ENCODE data around the gene GPR158.

GPR158 gene

DNA sequence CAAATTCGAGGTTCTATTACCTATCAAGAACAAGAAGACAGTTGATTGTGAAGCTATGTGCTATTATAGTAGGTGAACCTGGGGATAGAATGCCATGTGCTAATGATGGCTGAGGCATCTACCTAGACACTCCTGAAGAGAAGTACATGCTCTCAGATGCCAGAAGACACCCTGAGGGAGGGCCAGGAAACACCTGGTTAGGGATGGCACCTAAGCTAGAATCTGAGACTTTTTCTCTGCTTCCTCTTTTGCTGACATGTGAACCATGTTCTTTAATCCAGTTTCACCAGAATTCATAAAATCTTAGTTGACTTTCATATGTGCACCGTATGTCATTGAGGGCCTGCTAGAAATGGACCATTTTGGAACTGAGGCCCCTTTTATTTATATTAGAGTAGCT lies 242.8 kb downstream of the GPR158 start (continued):
- TF ChIP-seq TSHZ2 (CRISPR knock-in tag; IDR thresholded peaks at IDR 0.05): no peak

DNA sequence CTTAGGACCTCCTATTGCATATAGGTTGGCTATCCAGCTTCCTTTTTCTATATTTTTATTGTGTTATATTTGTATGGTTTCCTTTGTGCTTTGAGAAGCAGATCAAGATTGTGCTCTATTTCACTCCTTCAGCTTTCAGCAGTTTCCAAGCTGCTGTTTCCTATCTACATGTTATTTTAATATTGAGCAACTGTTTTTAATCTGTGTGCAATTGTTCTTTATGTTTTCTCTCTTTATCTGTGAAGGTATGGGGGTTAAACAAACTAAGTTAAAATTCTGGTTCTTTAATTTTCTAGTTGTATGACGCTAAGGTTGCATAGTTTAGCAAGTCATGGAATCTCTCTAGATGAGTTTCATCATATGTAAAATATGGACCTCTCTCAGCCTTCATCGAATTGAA lies 251.0 kb downstream of the GPR158 start:
- TF ChIP-seq ZNF70 (CRISPR knock-in tag; IDR thresholded peaks at IDR 0.05) (no peak), ZNF565 (CRISPR knock-in tag; conservative IDR thresholded peaks at IDR 0.05; ENCODE audit: low read depth) (no peak), TCF4 (CRISPR knock-in tag; IDR thresholded peaks at IDR 0.05; ENCODE audit: borderline replicate concordance) (no peak), OSR1 (CRISPR knock-in tag; IDR thresholded peaks at IDR 0.05) (no peak), CSDC2 (CRISPR knock-in tag; IDR thresholded peaks at IDR 0.05) (no peak), BACH2 (CRISPR knock-in tag; IDR thresholded peaks at IDR 0.05; ENCODE audit: borderline replicate concordance) (no peak), RARB (CRISPR knock-in tag; IDR thresholded peaks at IDR 0.05) (no peak), SNAI2 (CRISPR knock-in tag; IDR thresholded peaks at IDR 0.05) (no peak), ARNTL (CRISPR knock-in tag; IDR thresholded peaks at IDR 0.05; ENCODE audit: borderline replicate concordance, low read depth) (no peak), ZC3H10 (CRISPR knock-in tag; IDR thresholded peaks at IDR 0.05) (no peak), ZFP30 (CRISPR knock-in tag; IDR thresholded peaks at IDR 0.05) (no peak), PPARA (CRISPR knock-in tag; IDR thresholded peaks at IDR 0.05; ENCODE audit: borderline replicate concordance) (no peak), TOX (CRISPR knock-in tag; IDR thresholded peaks at IDR 0.05; ENCODE audit: borderline replicate concordance) (no peak), TSHZ2 (CRISPR knock-in tag; IDR thresholded peaks at IDR 0.05) (no peak), ZFP3 (CRISPR knock-in tag; IDR thresholded peaks at IDR 0.05) (no peak)
- TF ChIP-seq, protein P1, sequence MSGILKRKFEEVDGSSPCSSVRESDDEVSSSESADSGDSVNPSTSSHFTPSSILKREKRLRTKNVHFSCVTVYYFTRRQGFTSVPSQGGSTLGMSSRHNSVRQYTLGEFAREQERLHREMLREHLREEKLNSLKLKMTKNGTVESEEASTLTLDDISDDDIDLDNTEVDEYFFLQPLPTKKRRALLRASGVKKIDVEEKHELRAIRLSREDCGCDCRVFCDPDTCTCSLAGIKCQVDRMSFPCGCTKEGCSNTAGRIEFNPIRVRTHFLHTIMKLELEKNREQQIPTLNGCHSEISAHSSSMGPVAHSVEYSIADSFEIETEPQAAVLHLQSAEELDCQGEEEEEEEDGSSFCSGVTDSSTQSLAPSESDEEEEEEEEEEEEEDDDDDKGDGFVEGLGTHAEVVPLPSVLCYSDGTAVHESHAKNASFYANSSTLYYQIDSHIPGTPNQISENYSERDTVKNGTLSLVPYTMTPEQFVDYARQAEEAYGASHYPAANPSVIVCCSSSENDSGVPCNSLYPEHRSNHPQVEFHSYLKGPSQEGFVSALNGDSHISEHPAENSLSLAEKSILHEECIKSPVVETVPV (CRISPR knock-in tag; IDR thresholded peaks at IDR 0.05): no peak
- TF ChIP-seq, protein P2, sequence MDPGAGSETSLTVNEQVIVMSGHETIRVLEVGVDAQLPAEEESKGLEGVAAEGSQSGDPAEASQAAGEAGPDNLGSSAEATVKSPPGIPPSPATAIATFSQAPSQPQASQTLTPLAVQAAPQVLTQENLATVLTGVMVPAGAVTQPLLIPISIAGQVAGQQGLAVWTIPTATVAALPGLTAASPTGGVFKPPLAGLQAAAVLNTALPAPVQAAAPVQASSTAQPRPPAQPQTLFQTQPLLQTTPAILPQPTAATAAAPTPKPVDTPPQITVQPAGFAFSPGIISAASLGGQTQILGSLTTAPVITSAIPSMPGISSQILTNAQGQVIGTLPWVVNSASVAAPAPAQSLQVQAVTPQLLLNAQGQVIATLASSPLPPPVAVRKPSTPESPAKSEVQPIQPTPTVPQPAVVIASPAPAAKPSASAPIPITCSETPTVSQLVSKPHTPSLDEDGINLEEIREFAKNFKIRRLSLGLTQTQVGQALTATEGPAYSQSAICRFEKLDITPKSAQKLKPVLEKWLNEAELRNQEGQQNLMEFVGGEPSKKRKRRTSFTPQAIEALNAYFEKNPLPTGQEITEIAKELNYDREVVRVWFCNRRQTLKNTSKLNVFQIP (CRISPR knock-in tag; IDR thresholded peaks at IDR 0.05; ENCODE audit: borderline replicate concordance, low read depth): no peak
- TF ChIP-seq, protein P3, sequence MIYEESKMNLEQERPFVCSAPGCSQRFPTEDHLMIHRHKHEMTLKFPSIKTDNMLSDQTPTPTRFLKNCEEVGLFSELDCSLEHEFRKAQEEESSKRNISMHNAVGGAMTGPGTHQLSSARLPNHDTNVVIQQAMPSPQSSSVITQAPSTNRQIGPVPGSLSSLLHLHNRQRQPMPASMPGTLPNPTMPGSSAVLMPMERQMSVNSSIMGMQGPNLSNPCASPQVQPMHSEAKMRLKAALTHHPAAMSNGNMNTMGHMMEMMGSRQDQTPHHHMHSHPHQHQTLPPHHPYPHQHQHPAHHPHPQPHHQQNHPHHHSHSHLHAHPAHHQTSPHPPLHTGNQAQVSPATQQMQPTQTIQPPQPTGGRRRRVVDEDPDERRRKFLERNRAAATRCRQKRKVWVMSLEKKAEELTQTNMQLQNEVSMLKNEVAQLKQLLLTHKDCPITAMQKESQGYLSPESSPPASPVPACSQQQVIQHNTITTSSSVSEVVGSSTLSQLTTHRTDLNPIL (CRISPR knock-in tag; IDR thresholded peaks at IDR 0.05; ENCODE audit: low read depth): no peak

DNA sequence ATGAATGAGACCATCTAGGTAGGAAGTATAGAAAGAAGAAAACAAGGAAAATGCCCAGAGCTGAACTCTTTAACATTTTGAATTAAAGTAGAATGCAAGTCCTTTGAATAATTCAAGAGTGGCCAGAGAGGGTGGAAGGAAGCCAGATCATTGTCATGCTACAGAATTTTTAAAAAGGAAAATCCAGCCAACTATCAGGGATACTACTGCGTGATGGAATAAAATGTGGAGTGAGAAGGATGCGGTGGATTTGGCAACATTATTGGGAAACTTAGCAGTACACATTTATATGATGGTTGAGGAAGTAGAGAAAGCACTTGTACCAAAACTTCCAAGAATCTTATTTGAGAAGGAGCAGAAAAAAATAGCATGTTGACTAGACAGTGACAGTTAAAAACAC lies 261.6 kb downstream of the GPR158 start:
- TF ChIP-seq PPARA (CRISPR knock-in tag; IDR thresholded peaks at IDR 0.05; ENCODE audit: borderline replicate concordance): no peak
- no peak for TF ChIP-seq TCF4 (CRISPR knock-in tag; IDR thresholded peaks at IDR 0.05; ENCODE audit: borderline replicate concordance)
- no peak for TF ChIP-seq ZNF70 (CRISPR knock-in tag; IDR thresholded peaks at IDR 0.05)
- TF ChIP-seq, protein P3 (CRISPR knock-in tag; IDR thresholded peaks at IDR 0.05; ENCODE audit: low read depth): no peak
- TF ChIP-seq, protein P2 (CRISPR knock-in tag; IDR thresholded peaks at IDR 0.05; ENCODE audit: borderline replicate concordance, low read depth): no peak
- TF ChIP-seq ZNF565 (CRISPR knock-in tag; conservative IDR thresholded peaks at IDR 0.05; ENCODE audit: low read depth): no peak
- ATAC-seq: no peak

More for the DNA sequence above, 251.0 kb downstream of the GPR158 start:
- no peak for ATAC-seq
